Sigmoid colon (tissue), 4 donors: ENCODE data around the gene MTUS2.

Experiments used
- CTCF ChIP-seq, 4 experiments: fragments of 450-650 bp in 3 of 4; fragments of 200-600 bp in 1 of 4; IDR thresholded peaks; one replicate each; pipeline ENCODE4 v1.5.1; 2016 to 2019; ENCODE audit warnings: antibody characterized with exemption in 4 of 4, mild to moderate bottlenecking in 3 of 4, moderate library complexity in 2 of 4
- POLR2AphosphoS5 ChIP-seq, 4 donors: sonication (generic); formaldehyde crosslinking; IDR thresholded peaks; one replicate each; pipeline ENCODE4 v1.6.1; 2017; ENCODE audit warnings: antibody characterized with exemption in 4 of 4

- TF ChIP-seq CTCF (IDR thresholded peaks at IDR 0.05) (no peak), POLR2AphosphoS5 (IDR thresholded peaks at IDR 0.05) (no peak)
These were observed 239.7 kb downstream of the MTUS2 start for GRCh38 chr13:29059800-29060199.
